G401 (cell line): ENCODE data around the gene ABCD3. TPM values are rescaled to one million over a fixed set of nuclear protein-coding genes. Genes with fewer than 3 reads are reported as not detected.

Experiments
- DNase-seq: peaks from one replicate; pipeline ENCODE4 v3.0.0-alpha.2; 2015; ENCODE audit warnings: low spot score
- in situ Hi-C: cut with HindIII; loops from 2 replicates; pipeline ENCODE4 v1.10.0; 2016; ENCODE audit warnings: low sequenced_read_pairs, mixed read lengths
- total RNA-seq: library from RNA; depleted of rRNA; stranded (reverse); fragments of >200 nt; shearing (Covaris generic); gene quantifications from 2 replicates; pipeline ENCODE4 v1.2.3, GENCODE V29; 2014

Gene ABCD3
- total RNA-seq, 1 experiment from 2014 or later: 23.6 TPM

- peak; percentile 11 for DNase-seq
- in situ Hi-C loops: no loop called here
Observed at GRCh38 chr1:94541246-94542087, 123.3 kb downstream of the ABCD3 start, which contains the start of gene F3. Gene F3, minus strand, starts transcription at chr1:94541759. Its CDS starts 123 bp downstream, at chr1:94541636.

- no peak for DNase-seq
- in situ Hi-C loops: no loop called here
Observed at GRCh38 chr1:94542088-94542870, 124.1 kb downstream of the ABCD3 start.

GRCh38 chr1:94543001-94543400, 124.8 kb downstream of the ABCD3 start:
- in situ Hi-C loops: no loop called here
- DNase-seq: no peak

GRCh38 chr1:94543893-94544635, 125.9 kb downstream of the ABCD3 start:
- no peak for DNase-seq
- in situ Hi-C loops: no loop called here

GRCh38 chr1:94544706-94545490, 126.7 kb downstream of the ABCD3 start:
- in situ Hi-C loops: no loop called here
- DNase-seq: no peak

GRCh38 chr1:94549706-94550105, 131.5 kb downstream of the ABCD3 start:
- no peak for DNase-seq
- in situ Hi-C loops: no loop called here

- DNase-seq: no peak
- in situ Hi-C loops: no loop called here
Observed at GRCh38 chr1:94550396-94550795, 132.2 kb downstream of the ABCD3 start.

GRCh38 chr1:94550800-94551241, 132.6 kb downstream of the ABCD3 start:
- in situ Hi-C loops: no loop called here
- no peak for DNase-seq

- in situ Hi-C loops: no loop called here
- no peak for DNase-seq
Observed at GRCh38 chr1:94551449-94551848, 133.3 kb downstream of the ABCD3 start.

- in situ Hi-C loops: no loop called here
- no peak for DNase-seq
Observed at GRCh38 chr1:94552071-94552586, 133.9 kb downstream of the ABCD3 start.

- no peak for DNase-seq
- in situ Hi-C loops: no loop called here
Observed at GRCh38 chr1:94553323-94553730, 135.1 kb downstream of the ABCD3 start.

- in situ Hi-C loops: no loop called here
- no peak for DNase-seq
Observed at GRCh38 chr1:94553931-94554330, 135.7 kb downstream of the ABCD3 start.

GRCh38 chr1:94554580-94554979, 136.4 kb downstream of the ABCD3 start:
- in situ Hi-C loops: no loop called here
- DNase-seq: no peak

GRCh38 chr1:94555091-94555490, 136.9 kb downstream of the ABCD3 start:
- DNase-seq: no peak
- in situ Hi-C loops: no loop called here

GRCh38 chr1:94559921-94560320, 141.7 kb downstream of the ABCD3 start:
- in situ Hi-C loops: no loop called here
- no peak for DNase-seq

- in situ Hi-C loops: no loop called here
- no peak for DNase-seq
Observed at GRCh38 chr1:94560333-94560732, 142.1 kb downstream of the ABCD3 start.

- DNase-seq: no peak
- in situ Hi-C loops: no loop called here
Observed at GRCh38 chr1:94562519-94563260, 144.5 kb downstream of the ABCD3 start.

GRCh38 chr1:94565901-94566300, 147.7 kb downstream of the ABCD3 start:
- in situ Hi-C loops: no loop called here
- no peak for DNase-seq
